SW480 (cell line): ENCODE measurements around the gene LMF1.
"Not testable (repeated sequence)": the region's sequence is repeated elsewhere in the genome, so short reads cannot be mapped to it uniquely, and the experiment has no call there.

Experiments used
- DNase-seq: peaks from one replicate; pipeline ENCODE4 v3.0.0-alpha.2; 2016; ENCODE audit warnings: low spot score

The LMF1 gene

DNA sequence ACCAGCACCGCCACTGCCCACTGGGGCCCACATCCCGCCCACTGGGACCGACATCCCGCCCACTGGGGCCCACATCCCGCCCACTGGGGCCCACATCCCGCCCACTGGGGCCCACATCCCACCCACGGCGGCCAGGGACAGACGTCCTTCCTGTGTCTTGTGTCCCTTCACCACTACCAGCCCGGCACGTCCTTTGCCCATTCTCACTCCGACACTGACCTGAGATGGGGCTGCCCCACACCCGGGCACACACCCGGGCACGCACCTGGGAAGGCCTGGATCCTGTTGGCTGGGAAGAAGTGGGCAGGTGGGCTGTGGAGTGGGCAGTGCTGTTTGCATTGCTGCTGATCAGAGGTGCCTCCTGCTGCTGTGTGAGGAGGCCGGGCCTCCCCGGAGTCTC lies 141.9 kb downstream of the LMF1 start:
- DNase-seq = no peak

DNA sequence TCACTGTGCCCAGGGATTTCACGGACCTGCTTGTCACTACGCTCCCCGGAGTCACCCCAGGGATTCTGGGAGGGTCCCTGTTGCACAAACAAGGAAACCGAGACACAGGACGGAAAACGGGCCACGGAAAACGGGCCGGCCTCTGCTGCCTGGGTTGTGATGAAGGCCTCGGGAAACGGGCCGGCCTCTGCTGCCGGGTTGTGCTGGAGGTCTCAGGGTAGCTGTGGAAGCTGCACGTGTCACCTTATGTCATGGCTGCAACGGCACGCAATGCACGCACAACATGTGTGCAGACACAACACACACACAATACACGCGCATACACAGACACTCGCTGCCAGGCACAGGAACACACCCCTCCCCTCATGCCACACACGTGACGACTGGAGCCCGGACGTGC lies 143.3 kb downstream of the LMF1 start:
- no peak for DNase-seq

- DNase-seq = no peak
Measured at GRCh38 chr16:825341-826061, 145.3 kb downstream of the LMF1 start.

DNA sequence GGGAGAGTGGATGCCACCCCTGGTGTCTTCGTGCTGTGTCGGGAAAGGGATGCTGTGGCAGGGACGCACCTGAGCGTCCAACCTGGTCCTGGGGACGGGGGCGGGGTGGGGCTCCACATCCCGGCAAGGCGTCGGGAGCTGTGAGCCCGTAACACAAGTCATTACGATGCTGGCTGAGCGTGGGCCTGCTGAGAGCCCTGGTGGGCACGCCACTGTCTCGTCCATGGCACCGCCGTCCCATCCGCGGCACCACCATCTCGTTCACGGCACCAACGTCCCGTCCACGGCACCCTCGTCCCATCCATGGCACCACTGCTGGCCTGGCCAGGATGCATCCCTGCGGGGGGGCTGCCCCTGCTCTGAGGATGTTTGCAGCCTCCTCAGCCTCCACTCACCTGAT lies 146.2 kb downstream of the LMF1 start:
- no peak for DNase-seq

- DNase-seq = no peak
Measured at GRCh38 chr16:824194-824593, 146.6 kb downstream of the LMF1 start.

- no peak for DNase-seq
Measured at GRCh38 chr16:822909-823297, 147.9 kb downstream of the LMF1 start.

DNA sequence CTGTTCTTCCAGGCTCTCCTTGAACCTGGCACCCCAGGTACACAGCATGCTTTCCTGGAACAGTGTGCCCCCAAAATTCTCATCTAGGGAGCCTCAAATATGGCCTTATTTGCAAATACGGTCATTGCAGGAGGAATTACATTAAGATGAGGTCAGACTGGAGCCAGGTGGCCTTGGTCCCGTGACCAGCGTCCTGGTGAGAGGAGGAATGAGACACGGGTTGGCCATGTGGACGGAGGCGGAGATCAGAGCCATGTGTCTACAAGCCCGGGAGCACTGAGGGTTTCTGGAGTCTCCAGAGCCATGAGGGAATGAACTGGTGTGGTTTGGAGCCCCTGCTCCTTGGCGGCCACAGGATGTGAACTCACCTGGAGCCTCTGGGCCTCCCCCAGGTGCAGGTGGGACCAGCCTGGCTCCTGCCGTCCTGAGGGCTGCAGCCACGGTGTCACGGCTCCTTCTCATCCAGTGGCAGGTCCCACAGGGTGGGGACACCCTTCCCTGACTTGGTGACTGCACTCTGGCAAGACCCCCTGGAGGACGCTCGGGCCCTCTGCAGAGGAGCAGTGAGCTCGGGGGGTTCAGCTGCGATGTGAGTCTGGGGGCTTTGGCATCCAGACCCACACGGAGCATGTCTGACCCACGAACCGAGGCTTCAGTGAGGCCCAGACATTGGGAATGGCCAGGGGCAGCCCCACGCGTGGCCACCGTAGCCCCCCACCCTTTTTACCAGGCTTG lies 148.4 kb downstream of the LMF1 start:
- no peak for DNase-seq

DNA sequence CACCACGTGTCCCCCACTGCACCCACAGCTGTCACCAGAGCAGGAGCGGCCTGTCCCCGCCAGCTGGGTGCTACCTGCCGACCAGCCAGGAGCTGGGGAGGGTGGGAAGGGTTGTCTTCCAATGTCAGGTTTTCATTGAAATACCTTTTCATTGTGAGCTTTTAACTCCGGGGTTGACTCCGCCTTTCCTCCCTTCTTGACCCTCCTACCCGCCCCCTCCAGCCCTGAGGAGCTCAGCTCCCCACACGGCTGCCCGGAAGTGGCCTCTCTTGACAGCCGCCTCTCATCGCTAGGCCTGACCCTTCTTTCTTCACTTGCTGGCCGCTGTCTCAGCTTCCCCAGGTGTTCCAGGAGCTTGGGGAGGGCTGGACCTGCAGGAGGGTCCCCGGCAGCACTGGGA lies 149.0 kb downstream of the LMF1 start:
- DNase-seq = no peak

GRCh38 chr16:820748-821147 lies 150.0 kb downstream of the LMF1 start:
- no peak for DNase-seq

GRCh38 chr16:820044-820408 lies 150.8 kb downstream of the LMF1 start:
- DNase-seq = not testable (repeated sequence)

DNA sequence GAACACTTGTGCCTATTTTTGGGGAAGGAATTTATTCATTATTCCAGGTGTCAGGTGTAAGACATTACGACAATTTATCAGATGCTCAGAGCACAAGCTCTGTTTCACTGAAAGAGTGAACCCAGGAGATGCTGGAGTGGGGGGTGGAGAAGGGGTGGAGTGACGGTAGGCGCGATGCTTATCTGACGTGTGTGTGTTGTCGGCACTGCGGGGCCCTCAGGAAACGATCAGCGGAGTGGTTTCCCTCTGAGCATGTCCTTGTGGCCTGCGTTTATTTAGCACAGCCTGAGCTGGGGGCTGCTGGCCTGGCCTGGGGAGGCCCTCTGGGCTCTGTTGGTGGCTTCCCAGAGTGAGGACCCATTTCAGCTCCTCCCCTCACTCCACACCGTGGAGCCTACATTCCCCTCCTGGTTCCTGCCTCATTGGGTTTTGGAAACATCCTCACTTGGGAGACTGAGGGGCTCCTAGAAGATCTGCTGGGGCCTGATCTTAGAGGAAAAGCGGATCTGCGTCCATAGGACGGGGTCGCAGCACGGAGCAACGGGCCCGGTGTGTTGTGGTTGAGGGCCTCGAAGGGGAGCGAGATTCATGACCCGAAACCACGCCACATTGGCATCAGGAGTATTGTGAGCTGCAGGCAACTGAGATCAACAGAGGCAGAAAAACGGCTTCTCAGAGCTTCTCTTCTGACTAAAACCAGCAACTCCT lies 151.3 kb downstream of the LMF1 start:
- DNase-seq = no peak

DNA sequence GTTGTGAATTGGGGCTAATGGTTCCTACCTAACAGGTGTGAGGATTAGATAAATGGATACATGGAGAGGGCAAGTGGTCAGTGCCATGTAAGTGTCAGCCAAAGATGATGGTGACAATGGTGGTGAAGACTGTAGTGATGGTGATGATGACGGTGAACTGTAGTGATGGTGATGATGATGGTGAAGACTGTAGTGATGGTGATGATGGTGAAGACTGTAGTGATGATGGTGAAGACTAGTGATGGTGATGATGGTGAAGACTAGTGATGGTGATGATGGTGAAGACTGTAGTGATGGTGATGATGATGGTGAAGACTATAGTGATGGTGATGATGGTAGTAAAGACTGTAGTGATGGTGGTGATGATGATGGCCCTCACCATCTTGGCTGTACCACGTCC lies 152.2 kb downstream of the LMF1 start:
- no peak for DNase-seq

DNA sequence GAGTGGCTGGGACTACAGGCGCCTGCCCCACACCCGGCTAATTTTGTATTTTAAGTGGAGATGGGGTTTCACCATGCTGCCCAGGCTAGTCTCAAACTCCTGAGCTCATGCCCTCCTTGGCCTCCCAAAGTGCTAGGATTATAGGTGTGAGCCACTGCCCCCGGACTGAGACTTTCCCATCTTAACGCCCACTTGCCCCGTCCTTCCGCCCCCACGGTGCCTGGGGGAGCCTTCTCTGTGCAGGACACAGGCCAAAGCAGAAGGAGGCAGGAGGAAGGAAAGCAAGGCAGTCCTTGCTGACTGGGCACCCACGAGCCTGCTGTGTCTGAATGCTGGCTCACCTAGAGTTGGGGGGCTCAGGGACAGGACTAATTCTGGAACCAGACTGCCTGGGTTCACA lies 152.7 kb downstream of the LMF1 start:
- DNase-seq = no peak

DNA sequence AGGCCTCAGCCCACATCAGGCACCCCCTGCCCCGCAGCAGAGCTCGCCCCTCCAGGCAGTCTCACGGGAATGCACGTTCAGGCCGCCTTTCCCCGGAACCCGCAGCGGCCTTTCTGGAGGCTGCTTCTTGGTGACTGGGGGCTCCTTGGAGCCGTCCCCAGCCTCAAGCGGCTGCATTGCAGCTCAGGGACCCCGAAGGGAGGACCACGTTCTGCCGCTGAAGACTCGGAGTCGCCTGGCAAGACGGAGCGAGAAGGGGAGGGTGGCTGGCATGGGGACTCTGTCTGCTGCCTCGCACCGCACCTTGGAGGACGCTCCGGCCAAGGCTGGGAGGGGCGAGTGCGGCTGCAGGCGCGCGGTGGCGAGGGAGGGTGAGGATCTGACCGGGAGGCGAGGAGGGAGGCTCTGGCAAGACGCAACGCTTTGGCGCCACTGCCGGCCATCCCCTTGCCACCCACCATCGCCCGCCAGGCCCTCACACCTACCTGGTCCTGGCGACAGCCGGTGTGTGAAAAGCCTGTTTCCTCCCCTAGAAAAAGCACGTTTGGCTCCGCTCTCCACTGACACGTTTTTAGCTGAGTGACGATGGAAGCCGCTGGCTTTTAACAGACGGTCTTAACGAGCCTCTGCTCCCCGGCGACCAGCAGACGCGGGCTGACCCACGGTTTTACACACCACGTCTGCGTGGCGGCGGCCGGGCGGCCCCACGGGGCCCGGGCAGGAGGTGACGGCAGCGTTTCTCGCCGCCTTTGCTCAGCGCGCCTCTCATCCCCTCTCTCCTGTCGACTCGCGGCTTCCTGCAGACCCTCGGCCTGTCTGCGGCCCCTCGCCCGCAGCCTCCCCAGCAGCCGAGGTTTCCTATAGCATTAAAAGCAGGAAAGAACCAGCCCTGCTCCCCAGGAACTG lies 153.5 kb downstream of the LMF1 start:
- DNase-seq = no peak

DNA sequence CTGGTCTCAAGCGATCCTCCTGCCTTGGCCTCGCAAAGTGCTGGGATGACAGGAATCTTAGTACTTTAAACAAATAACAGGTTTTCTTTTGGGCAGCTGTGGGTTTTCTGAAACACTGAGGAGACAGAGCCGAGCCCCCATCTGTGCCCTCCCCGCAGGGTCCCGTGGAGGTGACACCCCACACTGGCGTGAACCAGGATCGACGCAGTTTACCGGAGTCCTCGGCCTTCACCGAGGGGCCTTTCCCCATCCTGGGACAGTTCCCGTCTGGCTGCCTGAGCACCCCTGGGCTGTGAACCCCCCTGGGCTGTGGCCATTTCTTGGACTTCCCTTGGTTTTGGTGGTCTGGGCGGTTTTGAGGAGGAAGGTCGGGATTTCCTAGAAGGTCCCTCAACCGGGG lies 154.9 kb downstream of the LMF1 start:
- no peak for DNase-seq

DNA sequence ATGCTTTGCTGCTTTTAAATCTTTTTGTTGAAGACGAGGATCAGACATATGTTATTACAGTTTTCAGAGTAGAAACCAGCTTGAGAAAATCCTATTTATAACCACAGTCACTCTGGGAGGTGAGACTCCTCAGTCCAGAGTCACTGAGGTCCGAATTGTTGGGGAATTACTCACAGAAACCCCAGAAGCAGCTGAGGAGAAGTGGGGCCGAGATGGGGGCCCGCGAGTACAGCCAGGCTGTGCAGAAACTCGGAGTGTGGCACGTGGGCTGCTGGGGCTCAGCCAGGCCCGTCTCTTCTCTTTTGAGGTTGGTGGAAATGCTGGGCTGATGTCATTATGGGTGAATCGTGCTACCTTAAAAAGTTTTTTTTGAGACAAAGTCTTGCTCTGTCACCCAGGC lies 155.8 kb downstream of the LMF1 start:
- no peak for DNase-seq

DNA sequence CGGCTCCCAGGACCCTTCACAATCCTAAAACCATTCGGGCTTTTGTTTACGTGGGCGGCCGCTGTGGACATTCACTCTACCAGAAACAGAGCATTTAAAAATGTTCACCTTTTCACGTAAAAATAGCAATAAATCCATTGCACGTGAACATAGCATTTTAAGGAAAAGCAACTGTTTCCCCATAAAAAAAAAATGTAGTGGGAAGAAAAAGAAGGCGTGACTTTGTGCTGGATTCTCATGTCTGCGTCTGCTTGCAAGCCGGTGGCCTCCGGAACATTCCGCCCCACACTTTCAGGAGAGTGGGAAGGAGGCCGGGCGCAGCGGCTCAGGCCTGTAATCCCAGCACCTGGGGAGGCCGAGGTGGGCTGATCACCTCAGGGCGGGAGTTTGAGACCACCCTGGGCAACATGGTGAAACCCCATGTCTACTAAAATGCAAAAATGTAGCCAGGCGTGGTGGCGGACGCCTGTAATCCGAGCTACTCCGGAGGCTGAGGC lies 156.8 kb downstream of the LMF1 start:
- no peak for DNase-seq

- DNase-seq = peak; percentile 32
Measured at GRCh38 chr16:813204-813915, 157.4 kb downstream of the LMF1 start.

DNA sequence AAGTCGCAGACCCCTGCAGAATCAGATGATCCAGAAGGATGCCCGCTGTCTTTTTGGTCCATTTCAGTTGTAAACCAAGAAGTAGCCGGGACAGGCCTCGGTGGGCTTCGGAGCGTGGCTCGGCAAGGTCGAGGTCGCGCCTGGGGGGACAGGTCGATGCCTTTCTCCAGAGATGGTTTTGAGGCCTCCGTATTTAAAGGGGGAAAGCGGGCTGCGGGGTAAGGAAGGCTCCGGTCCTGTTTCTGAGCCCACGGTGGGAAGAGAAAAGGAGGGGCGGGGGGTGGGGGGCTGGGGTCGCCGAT lies 162.7 kb downstream of the LMF1 start:
- DNase-seq = no peak

DNA sequence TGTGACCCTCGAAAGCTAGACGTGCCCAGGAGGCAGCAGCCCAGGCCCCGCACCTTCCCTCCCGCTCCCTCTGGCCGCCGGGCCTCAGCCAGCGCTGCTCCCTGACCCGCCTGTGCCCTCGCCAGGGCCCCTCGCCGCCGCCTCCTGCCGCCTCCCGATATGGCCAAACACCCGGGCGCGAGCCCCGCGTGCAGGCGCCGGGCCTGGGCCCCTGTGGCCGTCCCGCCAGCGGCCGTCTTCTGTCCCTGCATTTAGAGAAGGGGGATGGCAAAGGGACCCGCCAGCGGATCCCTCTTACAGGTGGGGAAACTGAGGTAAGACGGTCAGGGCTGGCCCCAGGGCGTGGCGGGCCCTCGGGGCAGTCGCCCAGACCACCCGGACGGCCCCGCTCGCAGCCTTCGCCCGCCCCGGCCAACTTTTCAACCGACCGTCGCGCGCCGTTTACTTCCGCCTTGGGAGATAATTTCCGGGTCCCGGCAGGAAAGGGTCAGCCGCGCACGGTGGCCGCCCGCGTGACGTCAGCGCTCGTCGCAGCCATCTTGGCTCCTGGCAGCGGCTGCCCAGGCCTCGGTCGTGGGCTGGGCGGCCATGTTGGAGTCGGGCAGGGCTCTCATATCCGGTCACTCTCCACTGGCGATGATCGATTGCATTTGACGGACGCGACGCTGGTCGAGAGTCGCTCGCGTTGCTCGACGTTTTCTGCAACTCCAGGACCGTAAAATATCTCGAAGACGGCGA lies 163.3 kb downstream of the LMF1 start:
- peak; percentile 88 for DNase-seq

DNA sequence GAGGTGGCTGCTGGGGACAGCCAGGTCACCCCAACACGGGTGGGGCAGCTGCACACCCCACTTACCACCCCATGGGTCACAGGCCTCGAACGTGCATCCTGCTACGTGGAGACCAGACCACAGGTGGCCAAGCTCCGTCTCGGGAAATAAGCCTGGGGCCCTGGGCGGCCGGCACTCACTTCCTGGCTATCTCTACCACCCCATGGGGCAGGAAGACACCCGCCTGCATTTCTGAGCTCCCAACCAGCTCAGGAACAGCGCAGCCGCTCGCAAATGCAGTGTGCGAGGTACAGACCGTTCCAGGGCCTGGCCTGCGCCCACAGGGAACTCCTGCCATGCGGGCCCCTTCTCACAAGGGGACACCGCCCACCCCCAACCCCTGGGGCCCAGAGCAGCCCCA lies 165.3 kb downstream of the LMF1 start:
- no peak for DNase-seq
